PC-9 (cell line): Measurements from ENCODE around the gene ETV6. TPM values are rescaled to one million over a fixed set of nuclear protein-coding genes. Genes with fewer than 3 reads are reported as not detected.

Source experiments
- BruUV-seq: library from RNA; stranded (reverse); fragments of 400-500 nt; replicated peaks from 2 replicates; lab custom pipeline; 2021; lab: Mats Ljungman, UMichigan
- CTCF ChIA-PET: fragments of 300-600 bp; sonication (Branson Sonifier 250); formaldehyde crosslinking; loops from one replicate; lab custom pipeline; 2022; ENCODE audit warnings: antibody characterized with exemption; lab: Charles Lee
- POLR2A ChIA-PET: fragments of 300-600 bp; sonication (Branson Sonifier 250); formaldehyde crosslinking; loops from one replicate; lab custom pipeline; 2022; ENCODE audit warnings: antibody characterized with exemption; ENCODE audit not compliant: unreplicated experiment; lab: Charles Lee
- DNase-seq, 2 experiments: peaks; one replicate each; pipeline versions ENCODE4 v3.0.0 to v3.0.0-alpha.2; 2015 to 2022; ENCODE audit warnings: mixed read lengths in 1 of 2
- H2AFZ ChIP-seq: fragments of 200-600 bp; sonication (generic); 2 replicates; pipeline ENCODE4 v1.8.1; 2017; ENCODE audit warnings: antibody characterized with exemption
- H3F3A ChIP-seq: fragments of 200-600 bp; sonication (generic); 2 replicates; pipeline ENCODE4 v1.8.1; 2017; ENCODE audit warnings: antibody characterized with exemption, mild to moderate bottlenecking, low read depth; ENCODE audit not compliant: insufficient read depth
- H3K27ac ChIP-seq: fragments of 200-600 bp; sonication (generic); 2 replicates; pipeline ENCODE4 v1.6.1; 2016; ENCODE audit warnings: mixed run types
- H3K27me3 ChIP-seq: fragments of 200-600 bp; sonication (generic); 2 replicates; pipeline ENCODE4 v1.6.1; 2016; ENCODE audit warnings: low read depth, mixed run types; ENCODE audit not compliant: insufficient read depth
- H3K36me3 ChIP-seq: fragments of 200-600 bp; sonication (generic); 2 replicates; pipeline ENCODE4 v1.6.1; 2016; ENCODE audit warnings: low read depth, mixed run types
- H3K4me1 ChIP-seq: fragments of 200-600 bp; sonication (generic); replicated peaks from 2 replicates; pipeline ENCODE4 v1.6.1; 2016; ENCODE audit warnings: mixed run types; ENCODE audit not compliant: insufficient read depth
- H3K4me2 ChIP-seq: fragments of 200-600 bp; sonication (generic); 2 replicates; pipeline ENCODE4 v1.6.1; 2017; ENCODE audit warnings: mixed run types
- H3K4me3 ChIP-seq: fragments of 200-600 bp; sonication (generic); 2 replicates; pipeline ENCODE4 v1.6.1; 2016; ENCODE audit warnings: mixed run types
- H3K79me2 ChIP-seq: fragments of 200-600 bp; sonication (generic); 2 replicates; pipeline ENCODE4 v1.6.1; 2017; ENCODE audit warnings: low read depth, mixed run types
- H3K9me2 ChIP-seq: fragments of 200-600 bp; sonication (generic); 2 replicates; pipeline ENCODE4 v1.8.1; 2017; ENCODE audit warnings: mild to moderate bottlenecking; ENCODE audit not compliant: insufficient read depth
- H3K9me3 ChIP-seq: fragments of 200-600 bp; sonication (generic); 2 replicates; pipeline ENCODE4 v1.8.1; 2016; ENCODE audit warnings: low read depth; ENCODE audit not compliant: insufficient read depth
- H4K20me1 ChIP-seq: fragments of 200-600 bp; sonication (generic); 2 replicates; pipeline ENCODE4 v1.8.1; 2017; ENCODE audit not compliant: insufficient read depth
- EZH2 ChIP-seq: fragments of 200-600 bp; sonication (generic); IDR thresholded peaks from 2 replicates; pipeline ENCODE4 v1.8.0; 2017; ENCODE audit warnings: antibody characterized with exemption, low read depth
- intact Hi-C: fragments of 100-400 bp; cut with micrococcal nuclease; formaldehyde crosslinking; loops from one replicate; pipeline ENCODE4 v1.10.0; 2022; ENCODE audit not compliant: unreplicated experiment
- total RNA-seq: library from RNA; stranded (reverse); gene quantifications from 2 replicates; pipeline ENCODE4 v1.2.3, GENCODE V29; 2021
- TF ChIP-seq, protein P1 (sequence below): fragments of 200-600 bp; sonication (generic); conservative IDR thresholded peaks from 2 replicates; pipeline ENCODE4 v1.6.1; 2017; ENCODE audit warnings: mixed run types, antibody characterized with exemption, mild to moderate bottlenecking, moderate library complexity

ETV6 gene
- total RNA-seq, 1 experiment from 2014 or later = 62.8 TPM

DNA sequence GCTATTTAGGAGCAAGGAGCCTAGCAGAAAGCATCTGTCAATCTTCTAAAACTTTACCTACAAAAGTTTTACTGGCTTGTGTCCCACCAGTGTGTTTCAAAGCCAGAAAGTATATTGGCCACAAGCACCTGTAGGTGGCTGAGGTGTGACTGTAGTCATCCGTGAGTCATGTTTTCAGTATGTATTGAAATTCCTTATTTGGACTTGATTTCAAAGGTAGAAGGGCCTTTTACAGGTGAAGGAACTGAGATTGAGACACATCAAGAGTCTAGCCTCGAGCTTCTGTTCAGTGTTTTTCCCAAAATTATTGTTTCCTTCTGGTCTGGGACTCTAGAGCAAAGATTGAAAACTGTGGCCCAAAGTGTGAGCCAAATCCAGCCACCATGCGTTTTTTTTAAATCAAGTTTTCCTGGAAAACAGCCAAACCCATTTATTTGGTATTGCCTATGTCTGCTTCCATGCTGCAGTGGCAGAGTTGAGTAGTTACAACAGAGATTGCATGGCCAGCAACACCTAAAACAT, 226.0 kb downstream of the ETV6 start:
- ChIA-PET POLR2A (interaction anchor here (0.6 to 0.7 kb wide), 2 partner anchors 10 to 80 kb away, joined by 3 read pairs; no protein-coding TSS in a partner anchor), CTCF (no interaction called here)
- BruUV-seq = no TSS peak
- DNase-seq = peak; percentile 66 to 99
- Histone ChIP-seq H2AFZ (no peak overlapping the region), H3K4me1 (peaks cover 69% of the 10 kb centered on the region), H3K36me3 (0 out of 2 replicates have a peak, but pooled peaks cover 4% of the 10 kb centered on the region), H3K79me2 (peaks cover 33% of the 10 kb centered on the region), H3K27me3 (no peaks in the 10 kb centered on the region), H3K27ac (peak overlapping the region; percentile 96), H3K9me3 (no peaks in the 10 kb centered on the region), H3F3A (peaks cover 60% of the 10 kb centered on the region), H3K4me3 (no peak overlapping the region), H4K20me1 (no peaks in the 10 kb centered on the region), H3K4me2 (peak overlapping the region; percentile 61), H3K9me2 (no peaks in the 10 kb centered on the region)
- TF ChIP-seq, protein P1, sequence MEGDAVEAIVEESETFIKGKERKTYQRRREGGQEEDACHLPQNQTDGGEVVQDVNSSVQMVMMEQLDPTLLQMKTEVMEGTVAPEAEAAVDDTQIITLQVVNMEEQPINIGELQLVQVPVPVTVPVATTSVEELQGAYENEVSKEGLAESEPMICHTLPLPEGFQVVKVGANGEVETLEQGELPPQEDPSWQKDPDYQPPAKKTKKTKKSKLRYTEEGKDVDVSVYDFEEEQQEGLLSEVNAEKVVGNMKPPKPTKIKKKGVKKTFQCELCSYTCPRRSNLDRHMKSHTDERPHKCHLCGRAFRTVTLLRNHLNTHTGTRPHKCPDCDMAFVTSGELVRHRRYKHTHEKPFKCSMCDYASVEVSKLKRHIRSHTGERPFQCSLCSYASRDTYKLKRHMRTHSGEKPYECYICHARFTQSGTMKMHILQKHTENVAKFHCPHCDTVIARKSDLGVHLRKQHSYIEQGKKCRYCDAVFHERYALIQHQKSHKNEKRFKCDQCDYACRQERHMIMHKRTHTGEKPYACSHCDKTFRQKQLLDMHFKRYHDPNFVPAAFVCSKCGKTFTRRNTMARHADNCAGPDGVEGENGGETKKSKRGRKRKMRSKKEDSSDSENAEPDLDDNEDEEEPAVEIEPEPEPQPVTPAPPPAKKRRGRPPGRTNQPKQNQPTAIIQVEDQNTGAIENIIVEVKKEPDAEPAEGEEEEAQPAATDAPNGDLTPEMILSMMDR = 0 out of 2 replicates have a peak, but pooled peaks have one; percentile 19
- TF ChIP-seq EZH2 = no peak
- intact Hi-C loops = loop anchor here (1.0 to 10.0 kb wide), 4 partner anchors 10 to 1329 kb away; no protein-coding TSS in a partner anchor

DNA sequence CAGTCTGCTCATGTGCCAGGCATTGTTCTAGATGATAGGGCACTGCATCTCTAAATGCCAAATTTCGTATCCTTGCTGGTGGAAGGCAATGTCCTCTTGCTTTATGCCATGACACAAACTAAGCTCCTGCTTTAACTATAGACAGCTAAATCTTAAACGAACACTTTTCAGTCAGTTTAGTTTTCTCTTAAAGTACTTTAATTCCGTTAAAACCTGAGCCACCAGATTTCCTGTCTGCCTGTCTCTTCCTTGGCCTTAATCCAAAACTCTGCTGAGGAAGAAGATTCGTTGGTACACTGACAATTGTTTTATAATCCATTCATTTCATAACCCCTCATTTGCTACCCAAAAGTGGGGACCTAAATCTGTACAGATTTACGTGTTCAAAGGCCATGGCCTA, 226.8 kb downstream of the ETV6 start:
- Histone ChIP-seq H4K20me1 (no peaks in the 10 kb centered on the region), H3K27me3 (no peaks in the 10 kb centered on the region), H3K9me3 (no peaks in the 10 kb centered on the region), H3K4me3 (no peak overlapping the region), H3K27ac (peak overlapping the region; percentile 96), H2AFZ (no peak overlapping the region), H3K4me2 (peak overlapping the region; percentile 61), H3K79me2 (peaks cover 42% of the 10 kb centered on the region), H3K36me3 (peaks cover 8% of the 10 kb centered on the region; the same call in 1 of the 2 replicates), H3K9me2 (no peaks in the 10 kb centered on the region), H3K4me1 (peaks cover 69% of the 10 kb centered on the region), H3F3A (peaks cover 60% of the 10 kb centered on the region)
- ChIA-PET CTCF (no interaction called here), POLR2A (interaction anchor here (0.7 kb wide), 1 partner anchor 44 kb away, joined by 13 read pairs; no protein-coding TSS in a partner anchor)
- intact Hi-C loops = loop anchor here (5.0 to 10.0 kb wide), 2 partner anchors 456 to 1328 kb away; no protein-coding TSS in a partner anchor
- no peak for DNase-seq
- TF ChIP-seq EZH2 = no peak
- TF ChIP-seq, protein P1 = no peak
- no TSS peak for BruUV-seq

DNA sequence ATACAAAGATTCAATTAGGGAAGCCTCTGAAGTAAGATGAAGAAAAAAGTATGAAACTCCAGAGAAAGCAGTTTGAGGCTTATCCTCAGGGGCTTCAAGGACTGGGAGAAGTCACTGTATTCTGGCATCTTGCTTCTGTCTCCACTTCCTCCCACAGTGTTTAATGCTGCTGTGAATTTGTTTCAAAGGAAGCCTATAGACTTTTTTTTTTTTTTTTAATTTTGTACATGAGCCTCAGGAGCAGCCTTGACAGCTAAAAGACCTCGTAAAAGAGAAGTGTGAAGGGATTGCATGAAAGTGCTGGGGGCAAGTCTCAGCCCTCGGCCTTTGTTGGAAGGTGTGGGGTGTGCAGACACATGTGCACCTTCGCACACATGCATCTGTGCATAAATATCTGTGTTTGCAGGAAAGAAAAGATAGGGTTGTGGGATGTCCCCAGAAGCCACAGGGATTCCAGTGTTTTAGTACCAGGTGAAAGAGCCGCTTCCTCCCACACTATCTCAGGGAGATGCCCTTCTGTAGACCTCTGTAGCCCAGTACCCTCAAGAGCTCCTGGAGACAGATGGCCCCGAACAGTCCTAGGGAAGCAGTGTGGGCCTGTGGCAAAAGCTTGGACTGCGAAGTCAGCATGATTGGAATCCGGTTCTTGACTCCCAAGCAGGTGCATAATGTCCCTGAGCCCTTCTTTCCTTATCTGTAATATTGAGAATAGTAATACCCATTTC, 227.8 kb downstream of the ETV6 start:
- CTCF ChIA-PET = interaction anchor here (0.6 kb wide), 1 partner anchor 294 kb away, joined by 18 read pairs; no protein-coding TSS in a partner anchor
- POLR2A ChIA-PET = interaction anchor here (0.6 to 0.7 kb wide), 3 partner anchors 83 to 1096 kb away, joined by 4 to 7 read pairs (median 4); no protein-coding TSS in a partner anchor
- H3K4me3 ChIP-seq = peak overlapping the region; percentile 45; the same call in 1 of the 2 replicates
- peaks cover 47% of the 10 kb centered on the region for H3K79me2 ChIP-seq
- H3K9me2 ChIP-seq = no peaks in the 10 kb centered on the region
- H3K9me3 ChIP-seq = no peaks in the 10 kb centered on the region
- TSS peak; percentile 89 for BruUV-seq
- peak overlapping the region; percentile 81 for H3K4me2 ChIP-seq
- H3K4me1 ChIP-seq = peaks cover 69% of the 10 kb centered on the region
- H3F3A ChIP-seq = peaks cover 60% of the 10 kb centered on the region
- H3K27ac ChIP-seq = peak overlapping the region; percentile 96
- H4K20me1 ChIP-seq = no peaks in the 10 kb centered on the region
- TF ChIP-seq, protein P1 = no peak
- TF ChIP-seq EZH2 = no peak
- intact Hi-C loops = loop anchor here (5.0 to 10.0 kb wide), 2 partner anchors 455 to 1328 kb away; no protein-coding TSS in a partner anchor
- DNase-seq = no peak
- H3K36me3 ChIP-seq = peaks cover 10% of the 10 kb centered on the region; the same call in 1 of the 2 replicates
- H3K27me3 ChIP-seq = no peaks in the 10 kb centered on the region
- H2AFZ ChIP-seq = no peak overlapping the region
